ENCODE data around the gene ADAM10.

The ADAM10 gene

DNA sequence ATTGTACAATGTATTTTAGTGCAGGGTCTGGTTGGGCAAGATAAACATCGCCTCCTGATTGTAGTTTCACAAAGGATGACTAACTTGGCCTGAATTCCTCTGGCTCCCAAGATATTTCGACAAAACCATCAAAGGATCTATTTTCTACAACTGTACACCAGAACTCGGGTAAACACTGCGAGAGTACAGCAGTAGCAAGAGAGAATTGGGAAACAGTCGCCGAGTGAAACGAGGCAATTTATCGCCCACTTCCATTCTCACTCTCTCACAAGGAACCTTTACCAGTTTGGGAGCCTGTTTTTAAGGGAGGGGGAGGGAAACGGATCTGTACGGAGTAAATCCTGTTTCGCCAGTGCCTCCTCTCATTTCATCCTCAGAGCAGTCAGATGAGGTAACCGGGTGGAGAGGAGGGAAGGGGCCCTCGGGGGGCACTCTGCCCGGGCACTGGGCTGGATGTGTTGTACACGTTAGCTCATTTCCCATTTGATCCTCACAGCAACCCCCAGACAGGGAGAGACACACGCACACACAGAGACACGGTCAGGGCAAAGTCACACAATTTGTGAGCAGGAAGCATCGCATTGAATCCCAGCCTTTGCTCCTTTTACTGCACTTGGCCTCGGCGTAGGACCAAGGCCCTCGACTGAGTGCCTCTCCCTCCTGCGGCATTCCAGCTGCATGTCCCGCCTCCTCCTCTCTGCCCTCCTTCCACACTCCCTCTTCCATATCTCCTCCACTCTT lies 197.6 kb downstream of the ADAM10 start:
- DNase-seq (ENCODE audit: low read depth, low spot score): no peak

DNA sequence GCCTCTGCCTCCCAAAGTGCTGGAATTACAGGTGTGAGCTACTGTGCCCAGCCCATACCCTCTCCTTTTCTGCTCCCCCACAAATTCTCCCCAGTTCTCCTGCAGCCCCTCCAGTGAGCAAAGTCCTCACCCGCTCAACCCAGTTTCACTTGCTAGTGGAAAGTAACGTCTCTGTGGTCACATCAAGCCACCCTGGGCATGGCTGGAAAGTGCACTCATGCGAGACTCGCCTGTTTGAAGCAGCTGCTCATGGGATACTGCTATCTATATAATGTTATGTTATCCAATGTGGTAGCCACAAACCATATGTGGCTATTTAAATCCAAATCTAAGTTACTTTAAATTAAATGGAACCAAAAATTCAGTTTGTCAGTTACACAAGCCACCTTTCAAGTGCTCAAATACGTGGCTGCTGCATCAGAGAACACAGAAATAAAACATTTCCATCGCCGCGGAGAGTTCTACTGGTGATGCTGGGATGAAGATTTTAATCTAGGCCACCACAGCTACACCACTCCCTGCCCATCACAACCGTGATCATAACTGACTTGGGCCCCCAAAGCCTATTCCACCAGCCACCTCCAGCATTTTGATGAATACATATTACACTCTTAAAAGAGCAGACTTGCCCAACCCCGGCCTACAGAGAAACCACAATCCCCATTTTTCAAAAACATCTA lies 198.3 kb downstream of the ADAM10 start:
- DNase-seq (ENCODE audit: low read depth, low spot score): no peak

GRCh38 chr15:58549785-58550074 lies 199.8 kb downstream of the ADAM10 start:
- no peak for DNase-seq (ENCODE audit: low read depth, low spot score)

- no peak for DNase-seq (ENCODE audit: low read depth, low spot score)
Observed at GRCh38 chr15:58549013-58549784, 200.3 kb downstream of the ADAM10 start.

GRCh38 chr15:58548308-58549012 lies 201.0 kb downstream of the ADAM10 start:
- no peak for DNase-seq (ENCODE audit: low read depth, low spot score)

DNA sequence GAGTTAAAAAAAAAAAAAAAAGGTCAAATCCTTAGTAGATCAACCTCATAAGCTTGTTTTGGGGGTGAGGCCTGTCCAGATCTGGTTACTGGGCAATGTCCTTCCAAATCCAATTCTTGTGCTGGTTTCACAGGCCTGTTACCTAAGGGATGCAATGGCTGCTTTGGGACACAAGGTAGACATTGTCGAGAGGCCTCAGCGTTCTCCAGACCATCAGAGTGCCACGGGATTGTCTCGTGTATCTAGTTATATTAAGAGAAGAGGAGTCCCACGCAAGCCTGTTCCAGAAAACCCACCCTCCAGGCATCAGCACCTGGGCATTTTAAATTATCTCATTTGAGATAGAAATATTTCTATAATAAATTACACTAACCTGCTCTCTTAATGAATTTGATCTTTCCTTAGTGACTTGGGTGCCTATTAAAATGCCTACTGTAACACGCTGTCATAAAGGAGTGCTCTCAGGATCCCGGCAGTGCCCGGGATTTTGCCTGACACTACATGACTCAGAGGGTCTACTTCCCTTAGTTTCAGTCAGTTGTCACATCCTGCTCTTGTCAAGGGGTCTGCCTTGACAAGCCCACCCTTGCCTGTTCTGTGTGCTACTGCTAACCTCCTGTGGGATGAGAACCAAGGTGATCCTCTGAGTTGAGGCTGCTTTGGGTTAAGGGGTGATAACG lies 201.7 kb downstream of the ADAM10 start:
- DNase-seq (ENCODE audit: low read depth, low spot score): no peak

- no peak for DNase-seq (ENCODE audit: low read depth, low spot score)
Observed at GRCh38 chr15:58546635-58547627, 202.6 kb downstream of the ADAM10 start.

- DNase-seq (ENCODE audit: low read depth, low spot score): no peak
Observed at GRCh38 chr15:58546066-58546591, 203.4 kb downstream of the ADAM10 start.

DNA sequence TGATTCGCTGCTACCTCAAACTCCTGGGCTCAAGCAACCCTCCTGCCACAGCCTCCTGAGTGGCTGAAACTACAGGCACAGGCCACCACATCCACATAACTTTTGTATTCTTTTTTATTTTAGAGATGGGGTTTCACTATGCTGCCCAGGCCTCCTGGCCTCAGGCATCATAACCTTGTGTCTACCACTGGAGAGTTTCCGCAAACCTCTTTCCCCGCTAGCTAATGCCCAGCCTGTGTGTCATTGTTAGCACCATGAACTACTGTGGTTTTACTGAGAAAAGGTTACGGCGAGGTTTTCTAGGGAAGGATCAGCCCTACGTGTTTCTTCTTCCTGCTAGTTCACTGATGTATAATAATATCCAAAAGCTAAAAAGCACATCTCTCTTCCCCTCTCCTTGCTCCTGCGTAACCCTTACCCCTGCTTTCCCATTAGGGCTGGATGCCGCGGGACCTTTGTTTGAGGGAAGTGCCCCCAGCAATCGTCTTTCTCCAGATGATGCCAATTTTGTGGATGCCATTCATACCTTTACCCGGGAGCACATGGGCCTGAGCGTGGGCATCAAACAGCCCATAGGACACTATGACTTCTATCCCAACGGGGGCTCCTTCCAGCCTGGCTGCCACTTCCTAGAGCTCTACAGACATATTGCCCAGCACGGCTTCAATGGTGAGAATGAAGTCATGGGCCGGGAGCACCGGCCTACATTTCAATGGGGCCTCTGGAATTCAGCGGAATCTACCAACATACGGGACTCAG lies 204.0 kb downstream of the ADAM10 start:
- DNase-seq (ENCODE audit: low read depth, low spot score): no peak

DNA sequence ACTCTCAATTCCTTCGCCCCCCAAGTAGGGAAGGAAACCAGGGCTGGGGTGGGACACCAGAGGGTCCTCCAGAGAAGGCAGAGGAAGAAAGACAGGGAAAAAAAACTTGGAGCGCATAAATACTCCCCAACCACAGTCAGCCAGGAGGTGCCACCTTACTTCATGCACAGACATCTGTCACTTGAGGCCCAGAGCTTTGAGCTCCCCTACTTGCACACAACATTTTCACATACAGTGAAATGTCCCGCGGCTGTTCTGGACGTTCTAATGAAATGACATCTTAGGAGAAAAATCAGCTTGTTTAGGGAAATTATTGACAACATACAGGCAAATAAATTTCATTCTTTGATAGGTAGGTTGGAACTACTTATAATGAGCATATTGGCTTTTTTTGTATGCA lies 204.8 kb downstream of the ADAM10 start:
- no peak for DNase-seq (ENCODE audit: low read depth, low spot score)

- DNase-seq (ENCODE audit: low read depth, low spot score): no peak
Observed at GRCh38 chr15:58543664-58544335, 205.7 kb downstream of the ADAM10 start.

DNA sequence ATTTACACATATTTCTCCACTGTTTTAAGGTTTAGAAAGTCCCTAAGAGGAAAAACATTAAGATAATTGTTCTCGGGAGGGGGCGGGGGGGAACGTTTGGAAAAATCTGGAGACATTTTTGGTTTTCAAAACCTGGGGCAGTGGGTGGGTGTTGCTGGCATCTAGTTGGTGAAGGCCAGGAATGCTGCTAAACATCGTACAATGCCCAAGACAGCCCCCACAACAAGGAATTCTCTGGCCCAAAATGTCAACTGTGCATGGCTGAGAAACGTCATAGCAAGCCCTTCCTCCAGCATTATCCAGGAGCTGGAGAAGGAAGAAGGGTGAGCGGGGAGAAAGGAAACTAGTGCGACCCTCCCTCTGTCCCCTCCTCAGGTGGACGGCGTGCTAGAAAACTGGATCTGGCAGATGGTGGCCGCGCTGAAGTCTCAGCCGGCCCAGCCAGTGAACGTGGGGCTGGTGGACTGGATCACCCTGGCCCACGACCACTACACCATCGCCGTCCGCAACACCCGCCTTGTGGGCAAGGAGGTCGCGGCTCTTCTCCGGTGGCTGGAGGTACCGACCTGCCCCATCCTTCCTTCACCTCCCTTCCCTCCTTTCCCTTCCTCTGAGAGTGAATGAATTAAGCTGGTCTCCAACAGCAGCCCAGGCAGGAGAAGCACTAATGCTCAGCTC lies 208.0 kb downstream of the ADAM10 start:
- no peak for DNase-seq (ENCODE audit: low read depth, low spot score)

DNA sequence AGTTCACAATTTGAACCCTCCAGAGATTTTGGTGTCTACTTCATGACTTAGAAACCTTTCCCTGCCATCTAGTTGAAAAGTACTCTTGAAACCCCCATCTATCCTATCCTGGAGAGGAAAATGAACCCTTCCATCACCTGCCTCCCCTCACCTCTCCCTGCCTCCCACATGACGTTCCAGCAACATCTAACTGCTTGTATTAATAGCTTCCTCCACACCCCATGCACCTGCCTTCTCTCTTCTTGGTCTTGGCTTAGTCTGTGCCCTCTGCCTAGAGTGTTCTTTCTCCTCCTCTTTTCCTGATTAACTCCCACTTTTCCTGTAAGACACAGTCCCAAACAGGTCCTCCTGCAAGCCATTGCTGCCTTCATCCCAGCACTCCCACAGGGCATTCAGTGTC lies 210.0 kb downstream of the ADAM10 start:
- no peak for DNase-seq (ENCODE audit: low read depth, low spot score)

- no peak for DNase-seq (ENCODE audit: low read depth, low spot score)
Observed at GRCh38 chr15:58538901-58539300, 210.6 kb downstream of the ADAM10 start.

Data from iPS DF 19.7 (cell line).